HEK293T (cell line): ENCODE results near the gene STAB2.

ENCODE experiments used
- ARNT ChIP-seq: fragments of 450-650 bp; IDR thresholded peaks from 2 replicates; pipeline ENCODE4 v1.6.1; 2017; ENCODE audit warnings: mild to moderate bottlenecking
- NFRKB ChIP-seq: fragments of 450-650 bp; IDR thresholded peaks from 2 replicates; pipeline ENCODE4 v1.6.1; 2016; ENCODE audit warnings: mild to moderate bottlenecking, moderate library complexity
- ZNF384 ChIP-seq: fragments of 450-650 bp; IDR thresholded peaks from 2 replicates; pipeline ENCODE4 v1.6.1; 2016

GRCh38 chr12:103691063-103691462 lies 104.0 kb downstream of the STAB2 start:
- no peak for TF ChIP-seq ARNT
- no peak for TF ChIP-seq ZNF384
- no peak for TF ChIP-seq NFRKB
